Cardiac fibroblast (primary cell): Measurements from ENCODE around the gene PTGFRN.

Experiments used
- DNase-seq, 2 donors: peaks; one replicate each; pipeline versions ENCODE4 v3.0.0 to v3.0.0-alpha.2; 2010; ENCODE audit warnings: low read depth in 2 of 2
- H3K4me3 ChIP-seq, 2 donors: replicated peaks in 1 of 2; 1 replicate in 1 of 2; 2 replicates in 1 of 2; pipeline ENCODE4 v1.5.1; 2011; ENCODE audit warnings: low read depth in 2 of 2, low read length in 2 of 2, mild to moderate bottlenecking in 2 of 2, moderate library complexity in 1 of 2
- CTCF ChIP-seq: IDR thresholded peaks from one replicate; pipeline ENCODE4 v1.5.1; 2011; ENCODE audit warnings: low read depth, mild to moderate bottlenecking, low read length, inconsistent platforms

The PTGFRN gene

DNA sequence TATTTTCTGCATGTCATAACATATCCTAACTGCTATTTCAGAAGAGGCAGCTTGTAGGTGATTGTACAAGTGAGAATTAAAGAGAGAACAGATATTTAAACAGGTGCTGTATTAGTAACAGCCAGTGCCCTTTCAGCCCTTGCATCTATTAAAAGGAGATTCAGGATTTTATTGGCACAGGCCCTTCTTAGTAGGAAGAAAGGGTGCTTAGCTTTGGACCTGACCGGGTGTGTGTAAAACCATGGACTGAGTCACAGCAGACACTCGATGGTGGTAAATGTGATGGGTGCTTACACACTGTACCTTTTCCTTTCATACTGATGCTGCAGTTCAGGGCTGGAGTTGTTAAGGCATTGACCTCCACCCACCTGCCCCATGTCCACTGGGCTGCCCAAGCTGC, 79.2 kb downstream of the PTGFRN start:
- TF ChIP-seq CTCF: no peak
- no peak overlapping the region for H3K4me3 ChIP-seq
- peak in 1 of 2 donors; percentile 39 for DNase-seq

- peak in 1 of 2 donors; percentile 42 for DNase-seq
- no peak for TF ChIP-seq CTCF
These were observed 80.1 kb downstream of the PTGFRN start for GRCh38 chr1:116989835-116990234.

GRCh38 chr1:116990612-116991151, 81.0 kb downstream of the PTGFRN start:
- TF ChIP-seq CTCF: no peak
- no peak overlapping the region for H3K4me3 ChIP-seq
- peak; percentile 99 for DNase-seq

More at GRCh38 chr1:116989835-116990234, 80.1 kb downstream of the PTGFRN start:
- no peak overlapping the region for H3K4me3 ChIP-seq

DNA sequence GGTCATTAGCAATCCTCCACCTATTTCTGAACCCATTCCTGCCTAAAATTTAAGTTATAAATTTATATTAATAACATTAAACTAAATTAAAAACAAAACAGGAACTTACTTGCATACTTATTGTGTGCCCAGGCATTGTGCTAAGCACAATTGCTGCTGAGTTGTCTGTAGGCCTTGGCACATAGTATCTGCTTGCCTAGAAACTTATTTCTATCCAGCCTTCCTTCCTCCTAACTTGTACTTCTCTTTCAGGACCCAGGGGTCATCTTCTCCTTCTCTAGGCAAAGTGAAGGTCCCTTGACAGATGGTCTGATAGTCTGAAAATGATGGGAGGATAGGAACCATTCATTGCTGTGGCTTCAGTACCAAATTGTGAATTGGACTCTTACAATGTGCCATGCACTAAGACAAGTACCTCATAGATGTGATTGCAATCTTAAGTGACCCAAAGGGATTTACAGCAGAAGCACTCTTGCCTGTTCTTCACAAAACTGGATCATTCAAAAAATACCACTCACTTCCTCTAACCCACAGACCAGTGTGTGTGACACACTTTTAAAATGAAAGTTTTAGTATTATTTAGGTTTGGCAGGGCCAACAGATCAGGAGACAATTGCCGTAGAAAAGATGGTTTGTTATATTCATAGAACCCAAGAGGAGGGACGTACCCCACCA, 81.6 kb downstream of the PTGFRN start:
- no peak overlapping the region for H3K4me3 ChIP-seq
- TF ChIP-seq CTCF: no peak
- DNase-seq: no peak

- no peak overlapping the region for H3K4me3 ChIP-seq
- TF ChIP-seq CTCF: no peak
- DNase-seq: no peak
These were observed 82.2 kb downstream of the PTGFRN start for GRCh38 chr1:116991918-116992317.

DNA sequence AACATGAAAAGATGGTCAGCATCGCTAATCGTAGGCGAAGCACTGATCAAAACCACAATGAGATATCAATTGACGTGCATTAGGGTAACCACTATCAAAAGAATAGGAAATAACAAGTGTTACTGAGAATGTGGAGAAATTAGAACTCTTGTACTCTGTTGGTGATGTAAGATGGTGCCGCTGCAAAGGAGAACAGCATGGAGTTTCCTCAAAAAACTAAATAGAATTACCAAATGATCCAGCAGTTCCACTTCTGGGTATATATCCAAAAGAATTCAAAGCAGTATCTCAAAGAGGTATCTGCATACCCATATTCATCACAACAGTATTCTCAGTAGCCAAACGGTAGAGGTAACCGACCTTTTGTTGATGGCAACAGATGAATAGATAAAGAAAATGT, 83.6 kb downstream of the PTGFRN start:
- no peak for DNase-seq
- no peak overlapping the region for H3K4me3 ChIP-seq
- no peak for TF ChIP-seq CTCF

DNA sequence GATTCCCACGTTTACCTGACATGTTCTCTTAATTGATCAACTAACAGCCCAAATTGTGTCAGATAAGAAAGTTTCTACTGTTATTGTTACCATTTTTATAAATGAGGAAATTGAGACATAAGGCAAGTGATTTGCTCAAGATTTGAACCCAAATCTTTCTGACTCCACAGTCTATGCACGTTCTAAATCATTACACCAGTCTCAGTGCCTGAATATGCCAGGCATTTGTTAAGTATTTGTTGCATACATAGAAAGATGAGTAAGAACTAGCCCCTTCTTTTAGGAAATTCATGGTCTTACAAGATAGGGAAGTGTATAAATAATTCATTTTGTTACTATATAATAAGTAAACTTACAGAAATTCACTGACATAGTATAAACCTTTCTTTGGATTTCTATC, 84.7 kb downstream of the PTGFRN start:
- no peak overlapping the region for H3K4me3 ChIP-seq
- DNase-seq: no peak
- no peak for TF ChIP-seq CTCF
